ENCODE results near the gene AOX1. TPM values are rescaled to one million over a fixed set of nuclear protein-coding genes. Genes with fewer than 3 reads are reported as not detected.

The AOX1 gene
- total RNA-seq, 1 experiment from 2014 or later, result 0.71 TPM

GRCh38 chr2:200695191-200695590, 109.4 kb downstream of the AOX1 start (continued):
- TF ChIP-seq ATF3 (IDR thresholded peaks at IDR 0.05), result no peak
- no peak for TF ChIP-seq REST (IDR thresholded peaks at IDR 0.05; ENCODE audit: low read depth)
- TF ChIP-seq EZH2phosphoT487 (IDR thresholded peaks at IDR 0.05; ENCODE audit: borderline replicate concordance), result no peak
- no peak for TF ChIP-seq EGR1 (IDR thresholded peaks at IDR 0.05; ENCODE audit: low read depth)
- TF ChIP-seq CBX3 (IDR thresholded peaks at IDR 0.05; ENCODE audit: low read depth), result no peak
- no peak for TF ChIP-seq SIN3A (IDR thresholded peaks at IDR 0.05; ENCODE audit: low read depth)
- TF ChIP-seq ZNF274 (IDR thresholded peaks at IDR 0.05; ENCODE audit: low read depth, low read length), result no peak

GRCh38 chr2:200695601-200696000, 109.8 kb downstream of the AOX1 start:
- ChIA-PET POLR2A (no interaction called here), RAD21 (ENCODE audit: low non-redundant PET in 1 of 2, low total read pairs in 2 of 2, uncharacterized antibody in 2 of 2, unreplicated experiment in 2 of 2) (no interaction called here), CTCF (no interaction called here)
- BruUV-seq (replicated peaks), result no TSS peak
- DNase-seq (ENCODE audit: low read depth, low spot score) (no peak), ATAC-seq (no peak)
- H2AFZ ChIP-seq (ENCODE audit: low read depth, low read length, poor library complexity, severe bottlenecking), result no peak overlapping the region
- no peaks in the 10 kb centered on the region for H3K9me3 ChIP-seq (ENCODE audit: control insufficient read depth in 1 of 2, insufficient read depth in 1 of 2, low read depth in 1 of 2, low read length in 2 of 2)
- no peak overlapping the region for H3K9ac ChIP-seq (ENCODE audit: low read length)
- no peaks in the 10 kb centered on the region for H4K20me1 ChIP-seq (ENCODE audit: insufficient read depth)
- H3K79me2 ChIP-seq (ENCODE audit: insufficient read depth, low read length), result no peaks in the 10 kb centered on the region
- no peaks in the 10 kb centered on the region for H3K9me2 ChIP-seq (ENCODE audit: insufficient read depth)
- intact Hi-C loops (cut with micrococcal nuclease), result no loop called here
- peaks cover 0 to 6% of the 10 kb centered on the region in 2 experiments; a peak in 1 of 4 replicates for H3K4me1 ChIP-seq (ENCODE audit: control insufficient read depth in 1 of 2, insufficient read depth in 2 of 2, low read length in 2 of 2)
- H3K4me3 ChIP-seq (replicated peaks in 1 of 2; ENCODE audit: low read depth in 1 of 2, low read length in 2 of 2), result no peak overlapping the region
- H3K4me2 ChIP-seq (ENCODE audit: low read length), result no peak overlapping the region
- H3K27ac ChIP-seq (ENCODE audit: low read depth, low read length), result no peak overlapping the region
- no peaks in the 10 kb centered on the region for H3K27me3 ChIP-seq (ENCODE audit: insufficient read depth, low read length)
- H3K36me3 ChIP-seq (ENCODE audit: control insufficient read depth in 1 of 2, insufficient read depth in 2 of 2, low read length in 2 of 2), result no peaks in the 10 kb centered on the region
- TF ChIP-seq RAD21 (IDR thresholded peaks at IDR 0.05; ENCODE audit: low read depth) (no peak), CTCF (IDR thresholded peaks at IDR 0.05 in 2 of 3, conservative IDR thresholded peaks at IDR 0.05 in 1 of 3; ENCODE audit: borderline replicate concordance in 1 of 3, insufficient read depth in 1 of 3, low read depth in 2 of 3, low read length in 2 of 3) (no peak), YY1 (IDR thresholded peaks at IDR 0.05; ENCODE audit: extremely low read depth, insufficient replicate concordance, low read depth, low read length) (no peak), TCF7L2 (IDR thresholded peaks at IDR 0.05; ENCODE audit: borderline replicate concordance, extremely low read depth, insufficient read depth, insufficient read length) (no peak), EZH2 (IDR thresholded peaks at IDR 0.05) (no peak), POLR2AphosphoS5 (IDR thresholded peaks at IDR 0.05; ENCODE audit: low read depth, low read length) (no peak), POLR2A (IDR thresholded peaks at IDR 0.05; ENCODE audit: borderline replicate concordance, extremely low read depth, insufficient read depth, insufficient read length) (no peak), ZBTB33 (IDR thresholded peaks at IDR 0.05; ENCODE audit: extremely low read depth, insufficient replicate concordance, low read length) (no peak), CBX3 (IDR thresholded peaks at IDR 0.05; ENCODE audit: low read depth) (no peak)
